ENCODE results near the gene AP4B1.
"Not testable (repeated sequence)": the region's sequence is repeated elsewhere in the genome, so short reads cannot be mapped to it uniquely, and the experiment has no call there.

The AP4B1 gene

GRCh38 chr1:113858418-113858817, 46.2 kb downstream of the AP4B1 start:
- no peak for DNase-seq (ENCODE audit: low read depth)

- no peak for DNase-seq (ENCODE audit: low read depth)
These were observed 46.8 kb downstream of the AP4B1 start for GRCh38 chr1:113857776-113858175.

- DNase-seq (ENCODE audit: low read depth) = no peak
These were observed 48.2 kb downstream of the AP4B1 start for GRCh38 chr1:113856401-113856790.

GRCh38 chr1:113855630-113856400, 48.8 kb downstream of the AP4B1 start:
- peak; percentile 47 for DNase-seq (ENCODE audit: low read depth)

GRCh38 chr1:113854234-113854633, 50.4 kb downstream of the AP4B1 start:
- DNase-seq (ENCODE audit: low read depth) = no peak

GRCh38 chr1:113852694-113853093, 51.9 kb downstream of the AP4B1 start:
- not testable (repeated sequence) for DNase-seq (ENCODE audit: low read depth)

GRCh38 chr1:113850127-113850796, 54.3 kb downstream of the AP4B1 start:
- DNase-seq (ENCODE audit: low read depth) = no peak

- DNase-seq (ENCODE audit: low read depth) = peak; percentile 91
These were observed 55.5 kb downstream of the AP4B1 start for GRCh38 chr1:113849072-113849471.

GRCh38 chr1:113846391-113847035, 58.1 kb downstream of the AP4B1 start:
- no peak for DNase-seq (ENCODE audit: low read depth)

Measured in amniotic epithelial cell (primary cell).